ENCODE data around the gene ADAMTS8.

DNA sequence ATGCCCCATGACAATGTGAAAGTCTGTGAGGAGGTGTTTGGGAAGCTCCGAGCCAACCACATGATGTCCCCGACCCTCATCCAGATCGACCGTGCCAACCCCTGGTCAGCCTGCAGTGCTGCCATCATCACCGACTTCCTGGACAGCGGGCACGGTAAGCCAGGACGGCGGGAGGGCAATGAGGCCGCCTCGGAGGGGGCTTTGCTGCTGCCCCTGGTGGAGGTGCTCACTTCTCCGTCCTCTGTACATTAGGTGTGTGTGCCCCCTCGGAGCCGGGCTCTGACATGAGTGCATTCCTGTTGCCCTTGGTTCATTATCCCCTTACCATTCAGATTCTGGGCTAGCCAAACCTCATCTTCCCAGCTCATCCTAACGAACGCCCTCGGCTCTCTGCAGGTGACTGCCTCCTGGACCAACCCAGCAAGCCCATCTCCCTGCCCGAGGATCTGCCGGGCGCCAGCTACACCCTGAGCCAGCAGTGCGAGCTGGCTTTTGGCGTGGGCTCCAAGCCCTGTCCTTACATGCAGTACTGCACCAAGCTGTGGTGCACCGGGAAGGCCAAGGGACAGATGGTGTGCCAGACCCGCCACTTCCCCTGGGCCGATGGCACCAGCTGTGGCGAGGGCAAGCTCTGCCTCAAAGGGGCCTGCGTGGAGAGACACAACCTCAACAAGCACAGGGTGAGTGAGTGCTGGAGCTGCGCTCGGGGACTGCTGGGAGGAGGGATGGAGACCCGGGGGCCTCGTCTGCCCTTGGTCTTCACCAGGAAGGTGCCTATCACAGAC is 33.9 kb upstream of the ADAMTS8 start:
- TF ChIP-seq, protein P1, sequence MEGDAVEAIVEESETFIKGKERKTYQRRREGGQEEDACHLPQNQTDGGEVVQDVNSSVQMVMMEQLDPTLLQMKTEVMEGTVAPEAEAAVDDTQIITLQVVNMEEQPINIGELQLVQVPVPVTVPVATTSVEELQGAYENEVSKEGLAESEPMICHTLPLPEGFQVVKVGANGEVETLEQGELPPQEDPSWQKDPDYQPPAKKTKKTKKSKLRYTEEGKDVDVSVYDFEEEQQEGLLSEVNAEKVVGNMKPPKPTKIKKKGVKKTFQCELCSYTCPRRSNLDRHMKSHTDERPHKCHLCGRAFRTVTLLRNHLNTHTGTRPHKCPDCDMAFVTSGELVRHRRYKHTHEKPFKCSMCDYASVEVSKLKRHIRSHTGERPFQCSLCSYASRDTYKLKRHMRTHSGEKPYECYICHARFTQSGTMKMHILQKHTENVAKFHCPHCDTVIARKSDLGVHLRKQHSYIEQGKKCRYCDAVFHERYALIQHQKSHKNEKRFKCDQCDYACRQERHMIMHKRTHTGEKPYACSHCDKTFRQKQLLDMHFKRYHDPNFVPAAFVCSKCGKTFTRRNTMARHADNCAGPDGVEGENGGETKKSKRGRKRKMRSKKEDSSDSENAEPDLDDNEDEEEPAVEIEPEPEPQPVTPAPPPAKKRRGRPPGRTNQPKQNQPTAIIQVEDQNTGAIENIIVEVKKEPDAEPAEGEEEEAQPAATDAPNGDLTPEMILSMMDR (IDR thresholded peaks at IDR 0.05; ENCODE audit: low read depth, low read length): no peak
- TF ChIP-seq EZH2phosphoT487 (IDR thresholded peaks at IDR 0.05; ENCODE audit: low read depth): no peak

Measured in OCI-LY3 (cell line).